Right hindlimb (tissue), 1 donor: ENCODE data around the gene EPHB6.
A peak's percentile ranks its signal among the peaks of the same experiment; 100 is the strongest.

ENCODE experiments used
- DNase-seq: peaks from one replicate; pipeline ENCODE4 v3.0.0-alpha.2; 2018

Gene EPHB6

GRCh38 chr7:142836426-142836825 lies 18.4 kb upstream of the EPHB6 start:
- no peak for DNase-seq

- no peak for DNase-seq
These were observed 16.2 kb upstream of the EPHB6 start for GRCh38 chr7:142838461-142839213.

- DNase-seq = no peak
These were observed 12.6 kb upstream of the EPHB6 start for GRCh38 chr7:142842251-142842766.

- DNase-seq = no peak
These were observed 7.5 kb upstream of the EPHB6 start for GRCh38 chr7:142847353-142847752.

- no peak for DNase-seq
These were observed 3.6 kb upstream of the EPHB6 start for GRCh38 chr7:142851269-142851668.

DNA sequence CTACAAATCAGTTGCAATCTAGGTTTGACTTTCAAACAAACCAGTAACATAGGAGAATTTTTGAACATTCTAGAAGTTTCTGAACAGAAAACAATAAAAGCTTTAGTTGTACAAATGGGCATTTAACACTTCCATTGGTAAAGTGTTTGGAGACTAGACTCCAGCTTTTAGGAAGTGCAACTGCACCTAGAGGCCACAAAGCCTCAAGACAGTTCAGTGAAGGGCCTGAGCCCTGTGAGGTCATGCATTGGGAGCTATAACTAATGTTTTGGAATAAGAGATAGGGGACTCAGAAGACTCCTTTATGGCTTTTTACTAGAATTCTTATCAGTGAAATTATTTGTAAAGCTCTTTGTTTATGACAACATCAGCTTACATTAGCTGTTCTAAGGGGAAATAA lies 3.0 kb upstream of the EPHB6 start:
- DNase-seq = no peak

- DNase-seq = peak; percentile 77
These were observed 1.0 kb upstream of the EPHB6 start for GRCh38 chr7:142853739-142854371.

DNA sequence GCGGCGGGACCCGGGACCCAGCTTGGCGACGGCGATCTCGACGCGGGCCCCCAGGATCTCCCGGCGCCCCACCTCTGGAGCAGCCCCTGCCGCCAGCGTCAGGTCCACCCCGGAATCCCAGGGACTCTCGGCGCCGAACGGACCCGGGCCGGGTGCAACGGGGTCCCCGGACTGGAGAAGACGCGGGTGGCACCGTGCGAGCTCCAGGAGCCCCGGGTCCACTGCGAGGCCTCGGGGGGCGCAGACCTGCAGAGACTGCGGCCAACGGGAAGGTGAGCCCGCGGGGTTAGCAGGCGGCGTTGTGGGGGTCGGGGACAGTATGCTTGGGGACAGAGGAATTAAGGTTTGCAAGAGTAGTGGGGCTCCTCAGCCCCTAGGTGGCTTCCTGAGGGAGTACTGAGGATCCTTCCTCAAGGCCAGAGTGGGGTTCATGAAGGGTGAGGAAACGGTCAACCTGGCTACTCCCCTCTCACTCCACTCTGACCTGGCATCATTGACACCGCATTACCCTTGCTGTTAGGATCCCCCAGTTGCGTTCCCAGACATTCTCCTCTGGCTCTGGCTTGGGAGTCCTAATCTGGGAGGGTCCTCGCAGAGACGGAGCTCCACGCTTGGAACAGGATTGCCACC lies 353 bp downstream of the EPHB6 start:
- peak; percentile 21 for DNase-seq

DNA sequence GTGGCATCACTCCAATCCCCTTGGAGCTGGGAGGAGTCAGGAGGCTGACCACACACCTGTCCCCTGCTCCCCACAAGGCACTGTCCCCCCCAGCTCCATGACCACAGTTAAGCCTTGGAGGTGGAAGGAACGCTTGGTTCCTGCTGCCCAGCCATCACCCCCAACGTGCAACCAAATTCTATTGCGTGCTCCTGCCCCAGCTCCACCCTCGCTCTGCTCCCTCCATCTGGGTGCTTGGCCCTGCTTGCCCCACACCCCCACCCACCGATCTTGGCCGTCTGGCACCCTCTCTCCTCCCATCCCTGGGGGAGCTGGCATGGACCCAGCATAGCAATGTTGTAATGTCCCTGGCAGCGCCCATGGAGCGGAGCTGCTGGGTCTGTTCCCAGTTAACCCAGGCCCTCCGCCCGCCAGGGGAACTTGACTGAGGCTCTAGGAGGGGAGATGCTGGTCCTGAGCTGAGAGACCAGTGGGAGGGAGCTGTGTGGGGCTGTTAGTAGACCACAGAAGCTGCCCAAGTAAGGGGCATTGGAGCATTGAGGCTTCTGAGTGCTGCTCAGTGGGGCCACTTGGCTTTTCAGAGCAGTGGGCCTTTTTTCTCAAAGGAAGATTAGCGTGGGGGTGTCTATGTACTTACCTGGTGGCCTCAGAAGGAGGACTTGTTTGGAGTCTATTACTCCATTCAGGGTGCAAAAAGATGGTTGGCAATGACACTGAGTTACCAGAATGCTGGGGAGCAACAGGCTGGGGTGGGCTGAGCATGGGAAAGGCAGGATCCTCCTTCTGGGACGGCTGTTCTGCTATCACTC lies 1.1 kb downstream of the EPHB6 start:
- DNase-seq = peak; percentile 26

GRCh38 chr7:142856565-142857245 lies 1.8 kb downstream of the EPHB6 start:
- no peak for DNase-seq

GRCh38 chr7:142857625-142858024 lies 2.7 kb downstream of the EPHB6 start:
- no peak for DNase-seq

DNA sequence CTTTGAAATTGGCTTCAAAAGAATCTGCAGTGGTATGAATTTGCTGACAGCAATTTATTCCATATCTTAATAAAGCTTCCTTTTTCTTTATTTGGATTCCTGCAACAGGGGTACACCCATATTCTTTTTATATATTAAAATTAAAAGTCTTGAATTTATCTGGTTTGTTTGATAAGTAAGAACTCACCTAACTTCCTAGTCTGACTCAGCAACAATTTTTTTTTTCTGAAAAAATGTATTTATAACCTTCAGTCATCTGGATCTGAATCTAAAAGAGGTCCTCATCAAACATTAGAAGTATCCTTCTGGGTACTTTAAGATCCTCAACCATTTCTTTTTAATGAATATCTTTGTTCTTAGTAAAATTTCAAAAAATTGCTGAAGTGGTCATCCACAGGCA lies 4.5 kb downstream of the EPHB6 start:
- no peak for DNase-seq

DNA sequence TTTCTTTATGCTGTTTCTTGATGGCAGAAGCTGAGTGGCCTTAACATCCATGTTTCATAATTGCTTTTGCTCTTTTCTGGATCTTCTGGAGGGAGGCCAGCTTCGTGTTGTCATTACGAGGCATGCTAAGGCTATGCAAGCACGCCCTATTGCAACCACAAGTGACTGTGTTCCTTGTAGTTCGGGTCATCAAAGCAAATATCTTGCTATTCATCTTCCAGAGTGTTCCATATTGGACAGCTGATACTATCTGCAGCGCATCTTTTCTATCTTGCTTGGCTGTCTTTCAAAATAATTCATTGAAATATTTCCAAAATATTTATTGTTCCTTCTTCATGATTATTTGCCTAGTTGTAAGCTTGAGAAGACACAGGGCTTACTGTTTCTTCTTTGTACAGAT lies 5.0 kb downstream of the EPHB6 start:
- DNase-seq = no peak

DNA sequence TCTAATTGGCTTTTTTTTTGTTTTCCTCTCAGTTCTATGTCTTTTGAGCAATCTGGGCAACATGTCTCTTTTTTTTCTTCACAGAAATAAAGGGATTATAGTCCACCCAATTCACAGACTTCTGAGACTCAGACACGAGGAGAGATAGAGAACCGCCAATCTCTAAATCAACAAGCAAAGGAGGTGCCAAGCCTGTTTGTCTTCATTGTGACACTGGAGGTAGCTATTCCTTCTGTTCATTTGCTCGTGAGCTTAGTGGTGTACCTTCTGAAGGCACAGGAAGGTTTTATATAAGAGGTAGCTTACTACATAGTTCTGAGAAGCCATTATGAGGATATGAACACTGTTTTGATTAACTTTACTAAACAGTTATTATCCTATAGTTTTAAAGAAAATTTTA lies 6.1 kb downstream of the EPHB6 start:
- DNase-seq = no peak

DNA sequence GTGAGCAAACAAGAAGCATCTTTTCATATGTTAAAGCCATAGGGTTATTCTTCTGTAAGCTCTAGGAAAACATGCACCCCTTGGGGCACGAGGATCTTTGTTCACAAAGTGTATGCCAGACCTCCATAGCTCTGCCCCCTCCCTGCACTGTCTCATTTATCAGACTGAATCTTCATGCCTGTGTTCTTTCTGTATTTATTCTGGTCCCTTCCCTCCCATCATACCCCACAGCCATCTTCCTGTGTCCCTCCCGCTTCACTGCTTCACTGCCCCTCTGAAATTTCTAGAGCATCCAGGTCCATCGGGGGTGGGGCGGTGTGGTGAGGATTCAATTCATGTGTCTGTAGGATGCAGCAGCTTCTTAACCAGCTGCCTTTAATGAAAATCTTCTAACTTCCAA lies 7.5 kb downstream of the EPHB6 start:
- DNase-seq = no peak

DNA sequence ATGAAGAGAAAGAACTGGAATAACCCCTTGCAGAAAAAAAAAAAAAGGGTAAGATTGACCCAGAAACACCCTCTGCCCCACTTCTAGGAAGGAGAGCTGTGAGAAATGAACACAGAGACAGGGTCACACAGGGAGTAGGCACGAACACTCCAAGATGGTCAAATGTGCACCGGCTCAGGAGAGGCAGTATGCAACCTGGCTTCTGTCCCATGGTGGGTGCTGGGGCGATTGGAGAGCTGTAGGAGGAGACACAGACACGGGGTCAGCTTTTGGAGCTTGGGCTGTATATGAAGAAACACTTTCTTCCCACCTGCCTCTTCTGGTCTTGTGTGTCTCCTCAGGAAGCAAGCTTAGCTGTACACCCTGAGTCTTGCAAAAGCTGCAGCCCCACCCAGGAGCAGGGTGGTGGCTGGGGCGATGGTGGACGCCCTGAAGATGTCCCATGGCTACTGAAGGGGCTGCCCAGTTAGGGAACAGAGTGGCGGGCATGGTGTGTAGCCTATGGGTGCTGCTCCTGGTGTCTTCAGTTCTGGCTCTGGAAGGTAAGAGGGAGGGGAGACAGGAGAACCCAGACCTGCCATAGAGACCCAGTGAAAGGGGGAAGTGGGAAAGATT lies 8.0 kb downstream of the EPHB6 start:
- DNase-seq = no peak

GRCh38 chr7:142863891-142864685 lies 9.2 kb downstream of the EPHB6 start:
- no peak for DNase-seq

GRCh38 chr7:142864980-142865747 lies 10.3 kb downstream of the EPHB6 start:
- no peak for DNase-seq

DNA sequence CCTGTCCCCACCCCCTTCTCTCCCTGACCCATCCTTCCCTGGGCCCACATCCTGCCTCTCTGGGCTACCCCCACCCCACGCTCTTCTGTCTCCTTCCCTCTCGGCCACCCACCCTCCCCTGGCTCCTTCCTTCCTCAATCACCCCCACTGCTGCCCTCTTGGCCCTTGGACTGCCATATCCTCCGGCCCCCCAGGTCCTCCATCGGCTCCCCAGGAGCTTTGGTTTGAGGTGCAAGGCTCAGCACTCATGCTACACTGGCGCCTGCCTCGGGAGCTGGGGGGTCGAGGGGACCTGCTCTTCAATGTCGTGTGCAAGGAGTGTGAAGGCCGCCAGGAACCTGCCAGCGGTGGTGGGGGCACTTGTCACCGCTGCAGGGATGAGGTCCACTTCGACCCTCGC lies 10.9 kb downstream of the EPHB6 start:
- DNase-seq = no peak

- no peak for DNase-seq
These were observed 11.7 kb downstream of the EPHB6 start for GRCh38 chr7:142866361-142867096.
